RPMI7951 (cell line): ENCODE data around the gene DYNLRB1. TPM values are rescaled to one million over a fixed set of nuclear protein-coding genes. Genes with fewer than 3 reads are reported as not detected.

Experiments used
- DNase-seq: peaks from one replicate; pipeline ENCODE4 v3.0.0-alpha.2; 2012; ENCODE audit warnings: low read depth
- total RNA-seq: library from RNA; depleted of rRNA; stranded (reverse); fragments of >200 nt; shearing (Covaris generic); gene quantifications from 2 replicates; pipeline ENCODE4 v1.2.3, GENCODE V29; 2014; rRNA removed

DYNLRB1 gene
- total RNA-seq, 1 experiment from 2014 or later = 346 TPM

DNA sequence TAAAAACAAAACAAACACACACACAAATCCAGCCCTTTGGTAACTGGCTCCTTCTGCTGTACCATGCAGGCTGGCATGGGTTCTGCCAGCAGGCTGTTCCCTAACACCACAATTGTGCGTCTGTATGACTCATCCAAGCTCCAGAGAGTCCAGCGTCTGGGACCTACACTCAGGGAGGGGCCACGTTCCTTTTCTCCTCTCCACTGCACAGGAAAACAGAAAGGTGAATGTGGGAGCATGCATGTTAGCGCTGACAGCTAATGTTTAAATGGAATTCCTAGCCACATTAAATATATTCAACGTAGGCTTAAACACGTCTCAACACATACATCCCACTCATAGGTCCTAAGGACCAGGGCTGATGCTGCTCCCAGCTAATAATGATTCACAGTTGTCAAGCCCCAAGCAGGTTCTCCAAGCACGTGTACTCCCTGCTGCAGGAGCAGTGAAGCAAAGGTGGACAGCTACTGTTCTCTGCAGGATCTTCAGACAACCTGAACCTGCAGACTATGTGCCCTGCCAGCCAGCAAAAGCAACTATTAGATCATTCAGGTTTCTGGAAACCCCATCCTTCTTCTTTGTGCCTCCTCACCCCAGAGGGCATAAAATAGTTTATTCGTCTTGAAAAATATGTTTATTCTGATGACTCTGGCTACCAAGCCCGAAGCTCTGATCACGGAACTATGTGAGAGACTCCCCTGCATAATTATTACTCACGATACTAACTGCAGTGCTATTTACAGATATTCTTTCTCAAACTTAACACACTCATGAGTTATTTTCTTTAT, 63.2 kb downstream of the DYNLRB1 start:
- DNase-seq = peak; percentile 86

DNA sequence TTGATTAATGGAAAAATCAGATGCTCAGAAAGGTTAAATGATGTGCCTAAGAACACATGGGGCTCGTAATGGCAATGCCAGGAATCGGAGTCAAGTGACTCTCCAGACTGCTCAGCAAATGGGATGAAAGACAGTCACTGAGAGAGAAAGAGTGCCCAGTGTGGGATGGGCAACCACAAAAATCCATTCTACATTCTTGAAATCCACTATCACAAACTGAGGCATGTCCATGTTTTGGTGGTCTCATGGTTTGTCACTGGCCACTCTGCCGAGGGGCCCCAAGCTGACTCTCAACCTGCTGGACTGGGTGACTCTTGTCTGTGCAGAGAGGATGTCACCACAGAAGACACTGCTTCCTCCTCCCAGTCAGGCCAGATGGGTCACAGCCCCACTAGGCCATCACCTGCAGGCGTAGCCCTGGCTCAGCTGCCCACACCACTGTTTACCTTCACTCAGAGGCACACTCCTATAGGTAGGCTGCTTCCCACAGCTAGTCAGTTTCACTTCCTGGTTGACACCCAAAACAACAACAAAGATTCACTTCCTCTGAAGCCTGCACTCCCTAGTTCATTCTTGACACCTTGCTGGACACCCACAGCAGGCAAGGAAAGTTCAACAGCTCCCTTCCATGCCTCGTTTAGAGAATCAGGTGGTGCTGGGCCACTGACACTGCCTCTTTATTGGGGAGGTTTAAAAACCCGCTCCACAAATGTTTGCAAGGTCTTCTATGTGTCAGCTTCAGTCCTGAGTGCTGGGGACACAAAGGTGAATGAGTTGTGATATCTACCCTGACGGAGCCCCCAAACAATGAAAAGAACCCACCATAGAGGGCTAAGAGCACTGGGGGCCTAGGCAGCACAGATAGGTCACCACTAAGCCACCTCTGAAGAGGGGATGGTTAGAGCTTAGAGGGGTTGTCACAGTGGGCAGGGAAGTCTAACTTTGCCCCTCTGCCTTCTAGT, 64.0 kb downstream of the DYNLRB1 start:
- no peak for DNase-seq

GRCh38 chr20:34581341-34582184, 65.3 kb downstream of the DYNLRB1 start:
- peak; percentile 53 for DNase-seq

- DNase-seq = no peak
Observed at GRCh38 chr20:34582221-34582620, 66.0 kb downstream of the DYNLRB1 start.

GRCh38 chr20:34582911-34583310, 66.7 kb downstream of the DYNLRB1 start:
- DNase-seq = peak; percentile 25

DNA sequence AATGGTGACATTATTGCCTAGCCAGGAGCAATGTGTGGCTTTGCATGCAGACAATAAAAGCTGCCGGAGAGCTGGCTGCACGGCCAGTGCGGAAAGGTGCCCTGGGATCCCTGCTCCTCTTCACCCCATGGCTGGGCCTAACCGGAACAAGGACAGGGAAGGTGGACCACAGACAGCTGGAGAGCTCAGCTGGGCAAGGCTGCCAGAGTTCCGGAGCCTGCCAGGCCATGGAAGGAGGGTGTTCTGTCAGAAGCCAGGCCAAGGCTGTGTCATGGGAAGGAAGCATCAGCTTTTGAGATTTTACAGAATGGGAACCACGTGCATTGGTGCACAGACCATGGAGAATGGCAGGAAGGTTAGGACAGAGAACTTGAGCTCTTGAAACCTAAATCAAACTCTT, 67.3 kb downstream of the DYNLRB1 start:
- no peak for DNase-seq

- no peak for DNase-seq
Observed at GRCh38 chr20:34585019-34585418, 68.8 kb downstream of the DYNLRB1 start.

- DNase-seq = no peak
Observed at GRCh38 chr20:34586488-34587163, 70.4 kb downstream of the DYNLRB1 start.

Other genes starting within 250 kb of the DYNLRB1 start
- 137 and 145 TPM in 2 replicates for gene AHCY, start 213.1 kb upstream of the DYNLRB1 start, total RNA-seq
- gene ITCH, start 153.1 kb upstream of the DYNLRB1 start, total RNA-seq = 60.1 and 67.4 TPM in 2 replicates
- 32.2 and 55.0 TPM in 2 replicates for gene MAP1LC3A, start 42.3 kb downstream of the DYNLRB1 start, total RNA-seq
- 43.1 and 48.1 TPM in 2 replicates for gene PIGU, start 160.7 kb downstream of the DYNLRB1 start, total RNA-seq
- gene TP53INP2, start 187.9 kb downstream of the DYNLRB1 start, total RNA-seq = 6.3 and 7.1 TPM in 2 replicates